ENCODE data around the gene LAMTOR2.

Gene LAMTOR2

GRCh38 chr1:156074661-156075060 lies 20.1 kb downstream of the LAMTOR2 start:
- Histone ChIP-seq H3K4me3 (ENCODE audit: low read length in 2 of 2) (no peak overlapping the region), H3K9ac (ENCODE audit: low read depth in 1 of 2, low read length in 2 of 2) (no peak overlapping the region), H3K36me3 (ENCODE audit: control insufficient read depth in 2 of 2, insufficient read depth in 2 of 2, low read length in 2 of 2) (peaks cover 19 to 21% of the 10 kb centered on the region in 2 donors), H3K4me1 (ENCODE audit: control insufficient read depth in 2 of 2, insufficient read depth in 2 of 2, low read length in 2 of 2) (no peaks in the 10 kb centered on the region), H3K27me3 (ENCODE audit: control insufficient read depth in 2 of 2, insufficient read depth in 2 of 2, low read length in 2 of 2) (no peaks in the 10 kb centered on the region), H3K9me3 (ENCODE audit: control insufficient read depth in 2 of 2, low read length in 2 of 2) (no peaks in the 10 kb centered on the region), H3K27ac (ENCODE audit: low read depth in 2 of 2, low read length in 2 of 2) (no peak overlapping the region)

GRCh38 chr1:156075162-156075561 lies 20.6 kb downstream of the LAMTOR2 start:
- no peak overlapping the region for H3K27ac ChIP-seq (ENCODE audit: low read depth in 2 of 2, low read length in 2 of 2)

GRCh38 chr1:156075775-156076204 lies 21.2 kb downstream of the LAMTOR2 start:
- H3K4me3 ChIP-seq (ENCODE audit: low read length in 2 of 2), result peak overlapping the region in 1 of 2 donors; percentile 61
- no peak overlapping the region for H3K27ac ChIP-seq (ENCODE audit: low read depth in 2 of 2, low read length in 2 of 2)
- no peaks in the 10 kb centered on the region for H3K27me3 ChIP-seq (ENCODE audit: control insufficient read depth in 2 of 2, insufficient read depth in 2 of 2, low read length in 2 of 2)
- peaks cover 8 to 17% of the 10 kb centered on the region in 2 donors for H3K36me3 ChIP-seq (ENCODE audit: control insufficient read depth in 2 of 2, insufficient read depth in 2 of 2, low read length in 2 of 2)
- H3K9me3 ChIP-seq (ENCODE audit: control insufficient read depth in 2 of 2, low read length in 2 of 2), result no peaks in the 10 kb centered on the region
- H3K9ac ChIP-seq (ENCODE audit: low read depth in 1 of 2, low read length in 2 of 2), result peak overlapping the region in 1 of 2 donors; percentile 14
- H3K4me1 ChIP-seq (ENCODE audit: control insufficient read depth in 2 of 2, insufficient read depth in 2 of 2, low read length in 2 of 2), result no peaks in the 10 kb centered on the region

More at GRCh38 chr1:156075162-156075561, 20.6 kb downstream of the LAMTOR2 start:
- H3K9ac ChIP-seq (ENCODE audit: low read depth in 1 of 2, low read length in 2 of 2), result no peak overlapping the region
- peaks cover 14 to 17% of the 10 kb centered on the region in 2 donors for H3K36me3 ChIP-seq (ENCODE audit: control insufficient read depth in 2 of 2, insufficient read depth in 2 of 2, low read length in 2 of 2)
- H3K4me1 ChIP-seq (ENCODE audit: control insufficient read depth in 2 of 2, insufficient read depth in 2 of 2, low read length in 2 of 2), result no peaks in the 10 kb centered on the region
- no peaks in the 10 kb centered on the region for H3K9me3 ChIP-seq (ENCODE audit: control insufficient read depth in 2 of 2, low read length in 2 of 2)
- no peaks in the 10 kb centered on the region for H3K27me3 ChIP-seq (ENCODE audit: control insufficient read depth in 2 of 2, insufficient read depth in 2 of 2, low read length in 2 of 2)
- H3K4me3 ChIP-seq (ENCODE audit: low read length in 2 of 2), result no peak overlapping the region

- peak overlapping the region in 1 of 2 donors; percentile 9 for H3K27ac ChIP-seq (ENCODE audit: low read depth in 2 of 2, low read length in 2 of 2)
- H3K9ac ChIP-seq (ENCODE audit: low read depth in 1 of 2, low read length in 2 of 2), result peak overlapping the region in 1 of 2 donors; percentile 39
- no peaks in the 10 kb centered on the region for H3K4me1 ChIP-seq (ENCODE audit: control insufficient read depth in 2 of 2, insufficient read depth in 2 of 2, low read length in 2 of 2)
These were observed 22.2 kb downstream of the LAMTOR2 start for GRCh38 chr1:156076609-156077429.

GRCh38 chr1:156077430-156077760 lies 22.8 kb downstream of the LAMTOR2 start:
- H3K4me1 ChIP-seq (ENCODE audit: control insufficient read depth in 2 of 2, insufficient read depth in 2 of 2, low read length in 2 of 2), result no peaks in the 10 kb centered on the region
- no peaks in the 10 kb centered on the region for H3K9me3 ChIP-seq (ENCODE audit: control insufficient read depth in 2 of 2, low read length in 2 of 2)
- no peak overlapping the region for H3K4me3 ChIP-seq (ENCODE audit: low read length in 2 of 2)
- peaks cover 7 to 9% of the 10 kb centered on the region in 2 donors for H3K36me3 ChIP-seq (ENCODE audit: control insufficient read depth in 2 of 2, insufficient read depth in 2 of 2, low read length in 2 of 2)
- H3K27ac ChIP-seq (ENCODE audit: low read depth in 2 of 2, low read length in 2 of 2), result no peak overlapping the region
- no peaks in the 10 kb centered on the region for H3K27me3 ChIP-seq (ENCODE audit: control insufficient read depth in 2 of 2, insufficient read depth in 2 of 2, low read length in 2 of 2)
- H3K9ac ChIP-seq (ENCODE audit: low read depth in 1 of 2, low read length in 2 of 2), result no peak overlapping the region

More at GRCh38 chr1:156076609-156077429, 22.2 kb downstream of the LAMTOR2 start:
- Histone ChIP-seq H3K36me3 (ENCODE audit: control insufficient read depth in 2 of 2, insufficient read depth in 2 of 2, low read length in 2 of 2) (peaks cover 7 to 11% of the 10 kb centered on the region in 2 donors), H3K4me3 (ENCODE audit: low read length in 2 of 2) (peak overlapping the region; percentile 52 to 61), H3K9me3 (ENCODE audit: control insufficient read depth in 2 of 2, low read length in 2 of 2) (no peaks in the 10 kb centered on the region), H3K27me3 (ENCODE audit: control insufficient read depth in 2 of 2, insufficient read depth in 2 of 2, low read length in 2 of 2) (no peaks in the 10 kb centered on the region)

GRCh38 chr1:156078728-156079127 lies 24.1 kb downstream of the LAMTOR2 start:
- Histone ChIP-seq H3K9me3 (ENCODE audit: control insufficient read depth in 2 of 2, low read length in 2 of 2) (no peaks in the 10 kb centered on the region), H3K27me3 (ENCODE audit: control insufficient read depth in 2 of 2, insufficient read depth in 2 of 2, low read length in 2 of 2) (no peaks in the 10 kb centered on the region), H3K27ac (ENCODE audit: low read depth in 2 of 2, low read length in 2 of 2) (no peak overlapping the region), H3K9ac (ENCODE audit: low read depth in 1 of 2, low read length in 2 of 2) (no peak overlapping the region), H3K36me3 (ENCODE audit: control insufficient read depth in 2 of 2, insufficient read depth in 2 of 2, low read length in 2 of 2) (peaks cover 0 to 2% of the 10 kb centered on the region in 2 donors), H3K4me3 (ENCODE audit: low read length in 2 of 2) (no peak overlapping the region), H3K4me1 (ENCODE audit: control insufficient read depth in 2 of 2, insufficient read depth in 2 of 2, low read length in 2 of 2) (peaks cover 3 to 4% of the 10 kb centered on the region in 2 donors)

GRCh38 chr1:156079762-156080161 lies 25.2 kb downstream of the LAMTOR2 start:
- Histone ChIP-seq H3K4me1 (ENCODE audit: control insufficient read depth in 2 of 2, insufficient read depth in 2 of 2, low read length in 2 of 2) (peaks cover 3 to 4% of the 10 kb centered on the region in 2 donors), H3K27me3 (ENCODE audit: control insufficient read depth in 2 of 2, insufficient read depth in 2 of 2, low read length in 2 of 2) (no peaks in the 10 kb centered on the region), H3K9ac (ENCODE audit: low read depth in 1 of 2, low read length in 2 of 2) (no peak overlapping the region), H3K4me3 (ENCODE audit: low read length in 2 of 2) (no peak overlapping the region), H3K9me3 (ENCODE audit: control insufficient read depth in 2 of 2, low read length in 2 of 2) (no peaks in the 10 kb centered on the region), H3K27ac (ENCODE audit: low read depth in 2 of 2, low read length in 2 of 2) (no peak overlapping the region), H3K36me3 (ENCODE audit: control insufficient read depth in 2 of 2, insufficient read depth in 2 of 2, low read length in 2 of 2) (peaks cover 0 to 2% of the 10 kb centered on the region in 2 donors)

GRCh38 chr1:156080241-156080862 lies 25.8 kb downstream of the LAMTOR2 start:
- Histone ChIP-seq H3K9me3 (ENCODE audit: control insufficient read depth in 2 of 2, low read length in 2 of 2) (no peaks in the 10 kb centered on the region), H3K27me3 (ENCODE audit: control insufficient read depth in 2 of 2, insufficient read depth in 2 of 2, low read length in 2 of 2) (no peaks in the 10 kb centered on the region)

GRCh38 chr1:156080863-156081179 lies 26.2 kb downstream of the LAMTOR2 start:
- Histone ChIP-seq H3K27me3 (ENCODE audit: control insufficient read depth in 2 of 2, insufficient read depth in 2 of 2, low read length in 2 of 2) (no peaks in the 10 kb centered on the region), H3K4me3 (ENCODE audit: low read length in 2 of 2) (no peak overlapping the region), H3K27ac (ENCODE audit: low read depth in 2 of 2, low read length in 2 of 2) (no peak overlapping the region), H3K9ac (ENCODE audit: low read depth in 1 of 2, low read length in 2 of 2) (no peak overlapping the region), H3K9me3 (ENCODE audit: control insufficient read depth in 2 of 2, low read length in 2 of 2) (no peaks in the 10 kb centered on the region), H3K4me1 (ENCODE audit: control insufficient read depth in 2 of 2, insufficient read depth in 2 of 2, low read length in 2 of 2) (peaks cover 3 to 4% of the 10 kb centered on the region in 2 donors), H3K36me3 (ENCODE audit: control insufficient read depth in 2 of 2, insufficient read depth in 2 of 2, low read length in 2 of 2) (no peaks in the 10 kb centered on the region)

More at GRCh38 chr1:156080241-156080862, 25.8 kb downstream of the LAMTOR2 start:
- Histone ChIP-seq H3K27ac (ENCODE audit: low read depth in 2 of 2, low read length in 2 of 2) (no peak overlapping the region), H3K36me3 (ENCODE audit: control insufficient read depth in 2 of 2, insufficient read depth in 2 of 2, low read length in 2 of 2) (no peaks in the 10 kb centered on the region), H3K9ac (ENCODE audit: low read depth in 1 of 2, low read length in 2 of 2) (no peak overlapping the region), H3K4me1 (ENCODE audit: control insufficient read depth in 2 of 2, insufficient read depth in 2 of 2, low read length in 2 of 2) (peaks cover 3 to 4% of the 10 kb centered on the region in 2 donors), H3K4me3 (ENCODE audit: low read length in 2 of 2) (no peak overlapping the region)

GRCh38 chr1:156081180-156081916 lies 26.8 kb downstream of the LAMTOR2 start:
- Histone ChIP-seq H3K9ac (ENCODE audit: low read depth in 1 of 2, low read length in 2 of 2) (no peak overlapping the region), H3K4me1 (ENCODE audit: control insufficient read depth in 2 of 2, insufficient read depth in 2 of 2, low read length in 2 of 2) (peaks cover 3 to 4% of the 10 kb centered on the region in 2 donors), H3K27me3 (ENCODE audit: control insufficient read depth in 2 of 2, insufficient read depth in 2 of 2, low read length in 2 of 2) (no peaks in the 10 kb centered on the region), H3K27ac (ENCODE audit: low read depth in 2 of 2, low read length in 2 of 2) (no peak overlapping the region), H3K4me3 (ENCODE audit: low read length in 2 of 2) (peak overlapping the region; percentile 45 to 74), H3K36me3 (ENCODE audit: control insufficient read depth in 2 of 2, insufficient read depth in 2 of 2, low read length in 2 of 2) (no peaks in the 10 kb centered on the region), H3K9me3 (ENCODE audit: control insufficient read depth in 2 of 2, low read length in 2 of 2) (no peaks in the 10 kb centered on the region)
